GM19035 (cell line): ENCODE measurements around the gene SCAPER.
"Not testable (repeated sequence)": the region's sequence is repeated elsewhere in the genome, so short reads cannot be mapped to it uniquely, and the experiment has no call there.

Source experiments
- ATAC-seq: cut with Tn5 transposase; IDR thresholded peaks from one replicate; pipeline ENCODE4 v1.9.1; 2021; ENCODE audit not compliant: unreplicated experiment

SCAPER gene

GRCh38 chr15:76776969-76777368 lies 128.2 kb downstream of the SCAPER start:
- no peak for ATAC-seq

- no peak for ATAC-seq
Observed at GRCh38 chr15:76776480-76776879, 128.7 kb downstream of the SCAPER start.

DNA sequence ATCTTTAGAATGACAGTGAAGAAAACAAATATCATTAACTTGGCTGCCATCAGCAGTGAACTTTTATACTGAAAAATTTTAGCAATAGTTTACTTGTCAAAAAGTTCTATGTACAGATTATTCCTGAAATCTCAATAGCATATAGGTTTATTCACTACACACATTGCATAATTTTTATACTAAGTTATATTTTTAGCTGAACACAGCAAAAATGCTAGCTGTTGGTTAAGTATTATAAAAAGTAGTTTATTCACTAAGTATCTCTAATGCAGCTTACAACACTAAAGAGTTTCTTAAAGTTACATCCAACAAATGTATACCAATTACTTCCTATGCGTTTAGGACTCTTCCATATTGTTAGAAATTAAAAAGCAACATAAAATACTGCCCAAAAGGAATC lies 131.9 kb downstream of the SCAPER start:
- no peak for ATAC-seq

DNA sequence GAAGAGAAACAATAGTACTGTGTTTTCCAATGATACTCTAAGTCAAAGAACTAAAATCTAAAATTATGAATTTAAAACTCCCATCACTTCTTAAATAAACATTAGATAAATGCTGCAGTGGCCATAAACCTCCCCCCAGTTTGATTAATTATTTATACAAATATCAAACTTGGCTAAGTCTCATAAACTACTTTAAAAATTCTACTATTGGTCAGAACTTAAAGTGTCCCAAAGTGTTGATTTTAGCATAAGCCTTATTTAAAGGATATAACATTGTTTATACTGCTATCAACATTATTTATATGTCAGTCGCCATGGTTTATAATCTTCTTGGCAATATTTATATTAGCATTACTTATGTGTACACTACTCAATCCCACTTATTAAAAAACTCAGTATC lies 132.4 kb downstream of the SCAPER start:
- ATAC-seq = no peak

DNA sequence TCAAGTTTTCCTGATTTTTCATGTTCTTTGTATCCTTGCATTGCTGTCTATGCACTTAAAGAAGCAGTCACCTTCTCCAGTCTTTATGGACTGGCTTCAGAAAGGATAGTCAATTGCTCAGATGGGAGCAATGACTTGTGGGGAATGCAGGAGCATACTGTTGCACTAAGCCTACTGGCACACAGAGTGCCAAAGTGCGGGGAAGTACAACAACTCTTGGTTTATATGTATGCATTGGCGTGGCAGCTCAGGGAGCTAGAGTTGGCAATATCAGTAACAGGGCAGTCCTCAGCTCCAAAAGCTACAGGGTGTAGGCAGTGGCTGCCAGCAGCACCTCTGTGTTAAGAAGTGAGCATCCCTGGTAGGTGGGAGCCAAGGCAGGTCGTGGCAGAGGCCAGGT lies 141.1 kb downstream of the SCAPER start:
- no peak for ATAC-seq

GRCh38 chr15:76763554-76763953 lies 141.6 kb downstream of the SCAPER start:
- no peak for ATAC-seq

GRCh38 chr15:76756381-76756780 lies 148.8 kb downstream of the SCAPER start:
- no peak for ATAC-seq

- ATAC-seq = no peak
Observed at GRCh38 chr15:76753771-76754170, 151.4 kb downstream of the SCAPER start.

DNA sequence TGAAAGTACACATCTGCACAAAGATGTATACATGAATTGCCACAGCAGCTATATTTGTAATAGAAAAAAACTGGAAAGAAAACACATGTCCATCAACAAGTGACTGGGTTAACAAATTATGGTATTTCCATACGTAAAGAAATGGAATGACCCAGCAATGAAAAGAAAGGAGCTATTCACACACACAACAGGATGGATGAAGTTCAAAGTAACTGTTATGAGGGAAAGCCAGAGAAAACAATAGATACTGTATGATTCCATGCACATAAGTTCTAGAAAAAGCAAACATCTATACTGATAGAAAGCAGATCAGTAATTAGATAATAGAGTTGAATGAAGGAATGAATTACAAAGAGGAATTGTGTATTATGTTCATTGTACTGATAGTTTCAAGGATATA lies 152.0 kb downstream of the SCAPER start:
- ATAC-seq = no peak

DNA sequence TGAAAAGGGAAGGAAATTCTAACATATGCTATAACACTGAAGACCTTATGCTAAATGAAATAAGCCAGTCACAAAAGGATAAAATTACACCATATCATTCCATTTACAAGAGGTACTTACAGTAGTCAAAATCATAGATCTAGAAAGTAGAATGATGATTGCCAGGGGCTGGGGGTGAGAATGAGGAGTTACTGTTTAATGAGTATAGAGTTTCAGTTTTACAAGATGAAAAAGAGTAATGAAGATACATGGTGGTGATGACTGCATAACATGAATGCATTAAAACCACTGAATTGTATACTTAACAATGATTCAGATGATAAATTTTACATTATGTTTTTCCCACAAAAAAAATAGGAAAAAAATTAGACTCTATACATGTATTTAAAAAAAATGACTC lies 152.6 kb downstream of the SCAPER start:
- no peak for ATAC-seq

DNA sequence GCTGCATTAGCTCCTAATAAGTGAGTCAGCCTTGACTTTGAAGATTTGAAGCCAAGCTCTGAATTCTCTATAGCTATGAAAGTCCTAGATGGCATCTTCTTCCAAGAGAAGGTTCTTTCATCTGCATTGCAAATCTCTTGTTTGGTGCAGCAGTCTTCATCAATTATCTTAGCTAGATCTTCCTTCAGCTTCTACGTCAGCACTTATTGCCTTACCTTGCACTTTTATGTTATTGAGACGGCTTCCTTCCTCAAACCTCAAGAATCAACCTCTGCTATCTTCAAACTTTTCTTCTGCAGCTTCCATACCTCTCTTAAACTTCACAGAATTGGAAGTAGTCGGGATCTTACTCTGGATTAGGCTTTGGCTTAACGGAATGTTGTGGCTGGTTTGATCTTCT lies 167.6 kb downstream of the SCAPER start:
- no peak for ATAC-seq

DNA sequence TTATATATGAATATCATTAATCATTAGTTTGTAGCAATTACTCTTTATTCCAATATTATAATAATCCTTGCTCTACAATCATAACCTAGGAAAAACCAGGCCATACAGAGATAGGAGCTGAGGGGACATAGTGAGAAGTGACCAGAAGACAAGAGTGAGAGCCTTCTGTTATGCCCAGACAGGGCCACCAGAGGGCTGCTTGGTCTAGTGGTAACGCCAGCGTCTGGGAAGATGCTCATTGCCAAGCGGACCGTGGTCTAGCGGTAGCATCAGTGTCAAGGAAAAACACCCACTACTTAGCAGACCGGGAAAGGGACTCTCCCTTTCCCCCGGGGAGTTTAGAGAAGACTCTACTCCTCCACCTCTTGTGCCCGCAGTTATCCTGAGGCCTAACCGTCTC lies 172.8 kb downstream of the SCAPER start:
- not testable (repeated sequence) for ATAC-seq

DNA sequence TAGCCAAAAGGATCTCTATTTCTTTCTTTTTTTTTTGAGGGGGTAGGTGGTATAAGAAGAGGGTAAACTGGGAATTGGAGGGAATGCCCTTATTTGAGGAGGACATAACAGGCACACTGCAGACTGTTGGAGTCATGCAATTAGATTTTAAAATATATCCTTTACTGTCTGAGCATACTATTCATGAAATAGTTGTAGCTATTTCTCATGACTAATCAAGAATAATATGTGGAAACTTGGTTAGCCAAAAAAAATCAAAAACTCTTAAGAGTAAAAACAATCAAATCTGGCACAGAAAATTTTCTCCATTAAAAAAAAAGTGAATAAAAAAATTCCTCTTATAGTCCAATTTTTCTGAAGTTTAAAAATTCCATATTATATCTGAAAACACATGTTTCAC lies 174.9 kb downstream of the SCAPER start:
- ATAC-seq = no peak

- ATAC-seq = no peak
Observed at GRCh38 chr15:76718863-76719262, 186.3 kb downstream of the SCAPER start.

- ATAC-seq = no peak
Observed at GRCh38 chr15:76714950-76715349, 190.2 kb downstream of the SCAPER start.

DNA sequence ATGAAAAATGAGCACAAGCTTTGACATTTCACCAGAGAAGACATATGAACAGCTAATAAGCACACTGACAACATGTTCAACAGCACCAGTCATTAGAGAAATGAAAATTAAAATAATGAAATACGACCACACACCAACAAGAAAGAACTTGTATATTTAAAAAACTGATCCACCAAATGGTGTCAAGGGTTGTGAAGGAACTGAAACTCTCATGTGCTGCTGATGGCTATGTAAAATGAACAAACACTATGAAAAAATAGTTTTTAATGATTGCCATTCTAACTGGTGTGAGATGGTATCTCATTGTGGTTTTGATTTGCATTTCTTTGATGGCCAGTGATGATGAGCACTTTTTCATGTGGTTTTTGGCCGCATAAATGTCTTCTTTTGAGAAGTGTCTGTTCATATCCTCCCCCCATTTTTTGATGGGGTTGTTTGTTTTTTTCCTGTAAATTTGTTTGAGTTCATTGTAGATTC lies 193.8 kb downstream of the SCAPER start:
- no peak for ATAC-seq

DNA sequence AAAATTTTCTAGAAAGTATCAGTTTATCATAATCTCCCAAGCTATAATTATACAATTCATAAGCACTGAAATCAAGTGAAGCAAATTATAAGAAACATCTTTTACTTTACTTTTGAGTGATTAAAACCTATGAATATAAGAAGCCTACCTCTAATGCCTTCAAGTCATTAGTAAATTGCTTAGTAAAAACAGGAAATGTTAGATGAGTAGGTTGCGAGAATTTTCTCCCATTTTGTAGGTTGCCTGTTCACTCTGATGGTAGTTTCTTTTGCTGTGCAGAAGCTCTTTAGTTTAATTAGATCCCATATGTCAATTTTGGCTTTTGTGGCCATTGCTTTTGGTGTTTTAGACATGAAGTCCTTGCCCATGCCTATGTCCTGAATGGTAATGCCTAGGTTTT lies 201.1 kb downstream of the SCAPER start:
- not testable (repeated sequence) for ATAC-seq

- ATAC-seq = no peak
Observed at GRCh38 chr15:76696840-76697239, 208.3 kb downstream of the SCAPER start.

- not testable (repeated sequence) for ATAC-seq
Observed at GRCh38 chr15:76692546-76692945, 212.6 kb downstream of the SCAPER start.

DNA sequence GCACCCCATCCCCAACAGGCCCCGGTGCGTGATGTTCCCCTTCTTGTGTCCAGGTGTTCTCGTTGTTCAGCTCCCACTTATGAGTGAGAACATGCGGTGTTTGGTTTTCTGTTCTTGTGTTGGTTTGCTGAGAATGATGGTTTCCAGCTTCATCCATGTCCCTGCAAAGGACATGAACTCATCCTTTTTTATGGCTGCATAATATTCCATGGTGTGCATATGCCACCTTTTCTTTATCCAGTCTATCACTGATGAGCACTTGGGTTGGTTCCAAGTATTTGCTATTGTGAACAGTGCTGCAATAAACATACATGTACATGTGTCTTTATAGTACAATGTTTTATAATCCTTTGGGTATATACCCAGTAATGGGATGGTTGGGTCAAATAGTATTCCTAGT lies 217.5 kb downstream of the SCAPER start:
- not testable (repeated sequence) for ATAC-seq

DNA sequence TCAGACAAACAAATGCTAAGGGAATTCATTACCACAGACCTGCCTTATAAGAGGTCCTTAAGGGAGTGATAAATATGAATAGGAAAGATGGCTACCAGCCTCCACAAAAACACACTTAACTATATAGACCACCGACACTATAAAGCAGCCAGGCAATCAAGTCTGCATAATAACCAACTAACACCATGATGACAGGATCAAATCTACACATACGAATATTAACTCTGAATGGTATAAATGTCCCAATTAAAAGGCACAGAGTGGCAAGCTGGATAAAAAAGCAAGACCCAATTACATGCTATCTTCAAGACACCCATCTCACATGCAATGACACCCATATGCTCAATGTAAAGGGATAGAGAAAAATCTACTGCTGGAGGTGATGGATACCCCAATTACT lies 221.1 kb downstream of the SCAPER start:
- no peak for ATAC-seq

DNA sequence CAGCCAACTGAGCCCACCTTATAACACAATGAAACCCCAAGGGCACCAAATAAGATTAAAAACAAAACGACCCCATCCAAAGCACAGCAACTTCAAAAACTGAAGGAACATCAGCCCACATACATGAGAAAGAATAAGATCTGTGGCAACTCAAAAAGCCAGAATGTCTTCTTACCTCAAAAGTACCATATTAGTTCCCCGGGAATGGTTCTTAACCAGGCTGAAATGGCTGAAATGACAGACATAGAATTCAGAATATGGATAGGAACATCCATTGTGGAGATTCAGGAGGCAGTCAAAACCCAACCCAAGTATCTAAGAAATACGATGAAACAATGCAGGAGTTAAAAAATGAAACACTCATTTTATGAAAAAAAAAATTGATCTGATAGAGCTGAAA lies 222.3 kb downstream of the SCAPER start:
- no peak for ATAC-seq

- ATAC-seq = no peak
Observed at GRCh38 chr15:76682259-76682658, 222.9 kb downstream of the SCAPER start.

DNA sequence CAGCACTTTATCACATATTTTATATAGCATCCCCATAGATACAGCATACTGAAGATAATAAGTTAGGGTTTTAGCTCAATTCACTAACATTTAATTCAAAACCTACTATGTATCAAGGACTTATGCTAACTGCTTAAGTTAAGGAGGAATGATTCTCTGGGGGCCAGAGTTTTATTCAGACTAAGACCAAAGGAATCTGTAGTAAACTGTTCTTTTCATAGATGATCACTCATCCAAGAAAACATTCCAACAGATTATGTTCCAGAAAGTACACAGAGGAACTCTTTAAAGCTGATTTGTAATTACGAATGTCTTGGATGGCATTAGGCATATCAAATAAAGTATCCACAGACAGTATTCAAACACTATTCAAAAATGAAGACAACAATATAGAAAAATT lies 226.4 kb downstream of the SCAPER start:
- ATAC-seq = no peak
